GM19351 (cell line): ENCODE measurements around the gene AP5Z1.

Experiments used
- ATAC-seq: cut with Tn5 transposase; IDR thresholded peaks from one replicate; pipeline ENCODE4 v1.9.1; 2021; ENCODE audit warnings: mild to moderate bottlenecking, moderate library complexity; ENCODE audit not compliant: unreplicated experiment

Gene AP5Z1

DNA sequence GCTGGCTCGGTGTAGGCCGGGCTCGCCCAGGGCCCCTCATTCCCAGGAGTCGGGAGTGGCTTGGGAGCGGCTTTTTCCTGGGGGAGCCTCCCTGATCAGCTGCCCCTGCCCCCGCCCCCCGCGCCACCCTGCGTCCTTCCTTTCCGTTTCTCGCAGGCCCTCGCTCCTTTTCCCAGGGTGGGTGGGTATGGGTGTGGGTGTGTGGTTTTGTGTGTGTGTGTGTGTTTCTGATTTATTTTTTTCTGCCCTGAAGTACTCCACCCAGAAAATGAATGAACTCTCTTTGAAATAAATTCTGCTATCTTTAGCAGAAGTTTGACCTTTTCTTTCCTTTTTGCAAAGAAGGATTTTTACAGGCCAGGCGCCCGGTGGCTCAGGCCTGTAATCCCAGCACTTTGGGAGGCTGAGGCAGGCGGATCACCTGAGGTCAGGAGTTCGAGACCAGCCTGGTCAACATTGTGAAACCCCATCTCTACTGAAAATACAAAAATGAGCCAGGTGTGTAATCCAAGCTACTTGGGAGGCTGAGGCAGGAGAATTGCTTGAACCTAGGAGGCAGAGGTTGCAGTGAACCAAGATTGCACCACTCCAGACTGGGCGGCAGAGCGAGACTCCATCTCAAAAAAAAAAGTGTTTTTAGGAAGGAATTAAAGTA, 30.0 kb upstream of the AP5Z1 start:
- ATAC-seq, result peak; percentile 28

DNA sequence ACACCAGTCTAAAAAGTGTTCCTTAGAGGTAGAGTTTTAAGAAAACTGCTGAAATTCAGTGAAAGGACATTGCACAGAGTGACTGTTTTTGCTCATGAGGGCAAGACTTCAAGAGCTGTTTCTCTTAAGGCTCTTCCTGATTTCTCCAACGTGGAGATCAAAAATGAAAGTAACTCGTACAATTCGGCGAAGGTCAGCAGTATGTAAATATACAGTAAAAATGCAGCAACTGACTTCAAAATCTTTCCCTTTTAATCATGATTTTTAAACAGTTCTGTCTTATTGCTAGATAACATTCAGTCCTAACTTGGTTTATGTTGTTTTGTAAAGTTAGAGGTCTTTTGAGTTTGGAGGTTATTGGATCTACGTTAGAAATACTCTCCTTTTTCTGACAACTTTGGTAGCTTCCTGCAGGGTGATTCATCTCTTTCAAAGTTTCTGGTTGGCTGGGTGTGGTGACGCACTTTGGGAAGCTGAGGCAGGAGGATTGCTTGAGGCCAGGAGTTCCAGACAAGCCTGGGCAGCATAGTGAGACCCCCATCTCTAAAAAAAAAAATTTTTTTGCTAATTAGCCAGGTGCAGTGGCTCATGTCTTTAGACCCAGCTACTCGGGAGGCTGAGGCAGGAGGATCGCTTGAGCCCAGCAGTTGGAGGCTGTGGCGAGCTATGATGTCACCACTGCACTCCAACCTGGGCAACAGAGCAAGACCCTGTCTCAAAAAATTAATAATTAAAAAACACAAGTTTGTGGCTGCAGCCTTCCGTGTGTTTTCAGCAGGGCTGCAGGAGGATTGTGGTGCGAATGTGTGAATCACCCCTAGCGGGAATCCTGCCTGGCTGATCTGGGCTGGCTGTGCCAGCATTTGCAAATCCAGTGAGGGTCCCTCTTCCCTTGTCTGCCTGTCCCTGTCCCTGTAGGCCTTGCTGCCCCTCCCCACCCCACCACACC, 29.2 kb upstream of the AP5Z1 start:
- ATAC-seq, result no peak

DNA sequence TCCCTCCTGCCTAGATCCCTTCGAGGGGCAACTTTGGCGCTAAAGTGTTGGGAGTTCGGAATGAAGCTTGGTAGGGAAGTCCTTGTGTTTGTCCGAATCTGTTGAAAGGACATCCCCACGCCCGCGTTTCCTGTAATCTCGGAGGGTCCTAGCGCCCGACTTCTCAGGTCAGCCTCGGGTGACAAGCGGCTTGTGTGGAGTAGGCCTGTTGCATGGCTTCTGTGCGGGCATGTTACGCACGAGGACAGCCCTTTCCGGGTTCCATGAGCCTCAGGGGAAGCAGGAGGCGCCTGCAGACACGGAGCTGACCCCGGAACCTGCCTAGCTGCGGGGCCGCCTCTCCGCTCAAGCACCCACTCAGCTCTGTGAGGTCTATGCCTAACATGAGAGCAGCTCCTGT, 28.4 kb upstream of the AP5Z1 start:
- no peak for ATAC-seq

- ATAC-seq, result no peak
Measured at GRCh38 chr7:4747746-4748145, 27.7 kb upstream of the AP5Z1 start.

- ATAC-seq, result no peak
Measured at GRCh38 chr7:4748231-4748681, 27.2 kb upstream of the AP5Z1 start.

- no peak for ATAC-seq
Measured at GRCh38 chr7:4749363-4749762, 26.1 kb upstream of the AP5Z1 start.

DNA sequence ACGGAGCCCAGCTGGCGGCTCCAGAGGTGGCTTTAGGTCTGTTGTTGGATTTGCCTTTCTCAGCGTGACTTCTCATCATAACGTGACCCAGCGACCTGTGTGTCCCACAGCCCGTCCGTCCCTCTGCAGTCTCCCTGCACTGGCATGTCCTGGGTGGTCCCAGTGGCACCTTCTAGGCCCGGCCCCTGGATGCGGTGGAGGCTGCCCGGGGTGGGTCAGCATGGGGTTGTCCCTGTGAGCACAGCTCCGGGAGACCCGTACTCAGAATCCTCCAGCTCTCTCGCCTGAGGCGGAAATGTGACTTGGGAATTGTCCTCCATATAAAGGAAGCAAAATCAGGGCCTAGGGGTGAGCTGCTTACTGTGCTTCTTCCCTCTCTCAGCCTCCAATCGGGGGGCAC, 25.6 kb upstream of the AP5Z1 start:
- no peak for ATAC-seq

DNA sequence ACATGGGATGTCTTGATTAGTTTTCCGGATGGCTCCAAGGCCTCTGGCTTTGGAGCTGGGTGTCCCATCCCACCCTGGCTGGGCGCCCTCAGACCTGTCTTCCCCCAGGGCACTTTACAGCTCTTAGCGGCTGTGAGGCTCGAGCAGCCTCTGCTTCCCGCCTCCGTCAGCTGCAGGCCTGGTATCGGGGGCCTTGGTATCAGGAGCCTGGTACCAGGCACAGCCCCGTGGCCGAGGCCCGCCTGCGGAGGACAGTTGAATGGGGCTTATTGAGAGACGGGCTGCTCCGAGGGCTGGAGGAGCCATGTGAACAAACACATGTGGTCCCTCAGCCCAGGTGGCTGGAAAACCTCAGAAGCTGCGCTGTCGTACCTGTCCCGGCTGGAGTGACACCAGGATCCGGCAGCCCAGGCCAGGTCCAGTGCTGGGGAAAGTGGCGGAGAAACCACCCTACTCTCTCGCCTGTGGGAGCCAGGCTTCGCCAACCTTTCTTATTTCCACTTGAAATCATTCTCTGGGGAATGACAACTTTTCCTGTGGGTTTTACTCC, 23.9 kb upstream of the AP5Z1 start:
- ATAC-seq, result no peak

GRCh38 chr7:4753598-4754432, 21.6 kb upstream of the AP5Z1 start:
- peak; percentile 91 for ATAC-seq

DNA sequence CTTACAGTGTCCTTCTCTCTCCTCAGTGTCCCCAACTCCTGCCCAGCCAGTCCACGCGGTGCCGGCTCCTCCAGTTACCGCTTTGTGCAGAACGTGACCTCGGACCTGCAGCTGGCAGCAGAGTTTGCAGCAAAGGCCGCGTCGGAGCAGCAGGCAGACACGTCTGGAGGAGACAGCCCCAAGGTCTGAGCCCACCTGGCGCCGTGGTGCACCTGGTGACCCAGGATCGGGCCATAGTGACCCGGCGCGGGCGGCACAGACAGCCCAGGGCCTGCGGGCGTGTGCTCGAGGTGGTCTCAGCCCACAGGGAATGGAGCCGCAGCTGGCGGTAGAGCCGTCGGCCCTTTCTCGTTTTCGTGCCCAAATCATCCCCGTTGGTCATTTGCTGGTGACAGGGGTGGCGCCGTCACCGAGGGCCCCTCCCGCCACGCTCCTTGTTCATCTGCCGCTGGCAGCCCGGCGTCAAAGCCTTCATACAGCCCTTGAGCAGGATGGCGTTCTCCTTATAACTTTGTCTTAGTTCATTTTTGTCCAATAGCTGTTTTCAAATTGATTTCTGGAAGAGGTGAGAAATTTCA, 20.9 kb upstream of the AP5Z1 start:
- ATAC-seq, result no peak

- ATAC-seq, result no peak
Measured at GRCh38 chr7:4755045-4755444, 20.4 kb upstream of the AP5Z1 start.

DNA sequence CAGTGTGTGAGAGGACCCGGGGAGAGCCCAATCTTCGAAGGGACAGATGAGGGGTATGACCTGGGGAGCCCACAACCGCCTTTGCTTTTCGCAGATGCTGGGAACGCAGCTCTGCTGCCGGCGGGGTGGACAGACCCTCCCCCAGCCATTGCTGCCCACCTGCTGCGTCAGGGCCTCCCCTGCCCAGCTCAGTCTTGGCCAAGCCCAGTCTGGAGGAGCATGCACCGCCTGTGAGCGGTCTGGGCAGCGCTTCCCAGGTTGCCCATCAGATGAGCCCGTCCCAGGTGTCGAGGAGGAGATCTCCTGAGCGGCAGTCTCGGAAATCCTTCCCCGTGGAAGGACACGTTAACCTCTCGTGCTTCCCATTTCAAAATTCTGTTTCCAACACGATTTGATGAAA, 17.3 kb upstream of the AP5Z1 start:
- no peak for ATAC-seq

DNA sequence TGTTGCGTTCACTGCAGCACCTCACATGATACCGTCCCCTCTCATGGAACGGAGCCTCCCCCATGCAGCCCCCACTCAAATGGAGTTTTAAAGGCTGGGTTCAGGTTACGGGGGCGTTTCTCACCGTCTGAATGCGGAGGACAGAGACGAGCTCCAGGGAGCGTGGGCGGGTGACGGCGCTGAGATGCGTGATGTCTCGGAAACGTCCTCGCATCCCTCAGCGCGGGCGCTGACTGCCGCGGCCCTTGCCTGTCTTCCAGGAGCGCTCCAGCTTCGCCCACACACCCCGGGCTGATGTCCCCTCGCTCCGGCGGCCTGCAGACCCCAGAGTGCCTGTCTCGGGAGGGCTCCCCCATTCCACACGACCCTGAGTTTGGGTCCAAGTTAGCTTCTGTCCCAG, 16.6 kb upstream of the AP5Z1 start:
- ATAC-seq, result no peak

DNA sequence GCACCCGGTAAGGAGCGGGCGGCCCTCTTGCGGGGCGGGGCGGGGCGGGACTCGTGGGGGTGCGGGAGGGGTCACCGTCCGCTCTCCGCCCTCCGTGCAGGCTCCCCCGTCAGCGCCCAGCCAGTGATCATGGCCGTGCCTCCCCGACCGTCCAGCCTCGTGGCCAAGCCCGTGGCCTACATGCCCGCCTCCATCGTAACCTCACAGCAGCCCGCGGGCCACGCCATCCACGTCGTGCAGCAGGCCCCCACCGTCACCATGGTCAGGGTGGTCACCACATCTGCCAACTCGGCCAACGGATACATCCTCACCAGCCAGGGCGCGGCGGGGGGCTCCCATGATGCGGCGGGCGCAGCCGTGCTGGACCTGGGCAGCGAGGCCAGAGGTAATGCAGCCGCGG, 16.2 kb upstream of the AP5Z1 start:
- no peak for ATAC-seq

GRCh38 chr7:4760952-4761351, 14.5 kb upstream of the AP5Z1 start:
- no peak for ATAC-seq

DNA sequence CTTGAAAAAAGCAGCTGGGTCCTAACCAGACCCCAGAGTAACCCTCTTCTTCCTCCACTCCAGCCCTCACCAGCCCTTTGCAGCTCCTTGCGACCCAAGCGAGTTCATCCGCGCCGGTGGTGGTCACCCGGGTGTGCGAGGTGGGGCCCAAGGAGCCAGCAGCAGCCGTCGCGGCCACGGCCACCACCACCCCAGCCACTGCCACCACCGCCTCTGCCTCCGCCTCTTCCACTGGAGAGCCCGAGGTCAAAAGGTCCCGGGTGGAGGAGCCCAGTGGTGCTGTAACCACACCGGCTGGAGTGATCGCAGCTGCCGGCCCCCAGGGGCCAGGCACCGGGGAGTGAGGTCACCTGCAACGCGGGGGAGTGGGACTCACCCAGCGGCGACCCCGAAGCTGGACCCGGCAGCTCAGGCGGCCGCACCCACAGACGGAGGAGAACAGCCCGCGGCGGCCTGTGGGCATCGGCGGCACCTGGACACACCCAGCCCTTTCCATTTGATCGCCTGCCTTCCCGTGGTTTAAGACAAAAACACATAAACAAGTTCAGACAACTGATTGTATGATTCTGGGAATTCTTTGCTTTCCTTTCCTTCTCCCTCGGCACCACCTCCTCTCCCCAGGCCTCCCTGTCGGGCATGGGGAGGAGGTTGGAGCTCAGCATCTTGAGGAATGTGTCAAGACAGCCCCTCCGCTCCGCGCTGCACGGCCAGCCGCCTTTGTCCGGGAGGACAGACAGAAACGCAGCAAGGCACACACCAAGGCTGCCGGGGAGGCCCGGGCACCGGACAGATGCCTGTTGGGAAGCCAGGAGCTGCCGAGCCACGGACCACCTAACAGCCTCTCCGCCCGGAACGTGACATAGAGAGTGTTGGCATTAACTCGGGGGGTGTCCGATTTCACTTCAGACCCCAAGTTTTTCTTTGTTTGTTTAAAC, 13.0 kb upstream of the AP5Z1 start:
- ATAC-seq, result no peak

GRCh38 chr7:4763091-4763793, 12.2 kb upstream of the AP5Z1 start:
- ATAC-seq, result no peak

DNA sequence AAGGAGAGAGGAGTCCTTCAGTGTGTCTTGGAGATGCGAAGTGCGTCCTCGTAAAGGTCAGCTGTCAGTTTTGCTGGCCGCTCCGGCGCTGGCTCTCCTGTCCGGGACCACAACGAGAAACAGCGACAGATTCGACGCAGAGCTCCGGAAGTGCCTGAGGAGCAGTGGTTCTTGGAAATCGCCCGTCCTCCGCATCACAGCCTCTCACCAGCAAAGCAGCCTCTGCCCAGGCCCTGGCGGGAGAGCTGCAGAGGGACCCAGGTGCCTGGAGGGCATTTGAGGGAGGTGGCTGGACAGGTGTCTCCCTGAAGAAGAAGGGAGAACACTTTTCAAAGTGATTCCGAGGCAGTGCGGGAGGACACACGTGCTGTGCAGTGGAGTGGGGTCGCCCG, 11.6 kb upstream of the AP5Z1 start:
- ATAC-seq, result no peak

DNA sequence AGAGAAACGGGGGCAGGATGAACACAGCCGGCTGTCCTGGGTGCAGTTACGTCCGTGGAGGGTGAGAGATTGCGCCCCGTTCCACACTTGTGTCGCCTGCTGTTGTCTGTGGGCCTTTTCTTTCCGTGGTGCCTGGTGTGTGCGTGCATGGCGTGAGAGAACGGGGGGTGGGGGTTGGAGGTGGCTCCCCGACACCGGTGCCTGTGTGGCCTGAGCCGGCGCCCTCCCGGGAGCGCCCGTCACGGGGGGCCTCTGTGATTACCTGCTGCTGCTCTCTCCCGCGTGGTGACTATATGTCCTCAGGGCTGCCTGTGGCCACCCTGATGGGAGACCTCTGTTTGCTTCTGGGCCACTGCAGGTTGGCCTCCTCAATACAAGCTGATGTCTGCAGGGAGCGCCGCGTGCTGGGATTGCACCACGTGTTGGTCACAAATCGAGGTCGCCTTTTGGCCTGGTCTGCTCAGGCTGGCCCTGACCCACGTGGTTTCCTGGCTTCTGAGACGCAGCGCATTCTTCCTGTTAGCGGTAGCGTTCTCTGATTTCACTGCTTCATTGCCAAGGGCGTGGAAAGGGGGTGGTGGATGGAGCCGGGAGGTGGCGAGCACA, 10.9 kb upstream of the AP5Z1 start:
- ATAC-seq, result no peak
